HG02943 (cell line): Measurements from ENCODE around the gene TNFSF11.
A peak's percentile ranks its signal among the peaks of the same experiment; 100 is the strongest.

Experiments
- ATAC-seq: cut with Tn5 transposase; IDR thresholded peaks from one replicate; pipeline ENCODE4 v1.9.1; 2021; ENCODE audit warnings: mild to moderate bottlenecking, low read depth, moderate library complexity; ENCODE audit not compliant: unreplicated experiment

The TNFSF11 gene

GRCh38 chr13:42574011-42574410, at the start of gene TNFSF11:
Gene TNFSF11 (plus strand): TSS chr13:42574152. CDS start chr13:42574304, 152 bp downstream.
- ATAC-seq = peak; percentile 37

GRCh38 chr13:42524487-42525034, 49.4 kb upstream of the TNFSF11 start:
- peak; percentile 87 for ATAC-seq

DNA sequence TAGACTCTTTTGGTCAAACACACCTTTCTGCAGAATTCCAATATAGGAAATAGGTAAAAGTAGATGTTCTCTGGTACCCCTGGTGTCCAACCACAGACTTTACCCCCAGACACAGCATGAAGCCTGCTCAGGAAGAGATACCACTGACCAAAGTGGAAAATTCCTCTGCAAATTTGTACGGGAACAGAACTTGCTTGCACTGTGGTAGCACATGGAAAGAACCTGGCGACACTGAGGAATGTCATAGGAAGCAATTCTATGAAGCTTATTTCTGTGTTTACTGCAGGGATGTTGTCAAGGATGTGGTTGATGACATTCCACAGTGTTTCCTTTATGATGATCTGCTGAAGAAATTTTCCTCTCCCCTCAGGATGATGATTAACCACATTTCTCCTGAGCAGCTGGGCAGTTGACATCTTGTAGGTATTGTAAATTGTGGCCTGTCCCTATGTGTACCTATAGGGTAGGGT, 48.9 kb upstream of the TNFSF11 start:
- peak; percentile 4 for ATAC-seq

DNA sequence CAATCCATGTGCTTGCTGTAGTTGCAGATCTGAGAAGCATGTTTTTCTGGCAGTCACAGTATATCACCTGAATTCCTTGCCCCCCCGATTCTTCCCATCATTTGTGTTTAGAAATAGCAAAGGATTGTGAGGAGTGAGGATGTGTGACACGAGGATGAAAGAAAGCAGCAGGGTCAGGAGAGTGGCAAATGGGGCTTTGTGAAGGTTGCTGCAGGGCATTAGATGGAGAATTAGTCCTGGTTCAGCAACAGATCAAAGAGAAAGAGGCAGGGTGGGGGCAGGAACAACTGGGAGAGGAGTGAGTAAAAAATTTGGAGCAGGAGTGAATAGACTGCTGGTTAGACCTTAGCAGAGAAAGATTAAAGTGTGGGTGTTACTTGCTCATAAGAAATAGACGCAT, 47.7 kb upstream of the TNFSF11 start:
- ATAC-seq = no peak

DNA sequence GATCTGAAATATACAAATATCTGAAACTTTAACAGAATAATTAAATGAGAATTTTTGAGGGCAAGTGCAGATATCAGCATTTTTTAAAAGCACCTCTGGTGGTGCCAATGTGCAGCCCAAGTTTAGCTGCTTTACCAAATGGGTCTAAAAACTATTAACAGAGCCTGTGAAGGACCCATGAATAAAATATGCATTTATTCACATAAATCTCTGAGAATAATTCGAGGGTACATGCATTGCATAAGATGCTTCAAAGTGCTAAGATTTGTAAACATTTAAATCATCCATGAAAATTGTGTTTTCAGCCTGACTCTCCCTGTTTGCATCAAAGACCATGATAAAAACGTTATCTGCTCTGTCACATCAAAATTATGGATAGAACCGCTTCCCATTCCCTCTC, 47.1 kb upstream of the TNFSF11 start:
- no peak for ATAC-seq

DNA sequence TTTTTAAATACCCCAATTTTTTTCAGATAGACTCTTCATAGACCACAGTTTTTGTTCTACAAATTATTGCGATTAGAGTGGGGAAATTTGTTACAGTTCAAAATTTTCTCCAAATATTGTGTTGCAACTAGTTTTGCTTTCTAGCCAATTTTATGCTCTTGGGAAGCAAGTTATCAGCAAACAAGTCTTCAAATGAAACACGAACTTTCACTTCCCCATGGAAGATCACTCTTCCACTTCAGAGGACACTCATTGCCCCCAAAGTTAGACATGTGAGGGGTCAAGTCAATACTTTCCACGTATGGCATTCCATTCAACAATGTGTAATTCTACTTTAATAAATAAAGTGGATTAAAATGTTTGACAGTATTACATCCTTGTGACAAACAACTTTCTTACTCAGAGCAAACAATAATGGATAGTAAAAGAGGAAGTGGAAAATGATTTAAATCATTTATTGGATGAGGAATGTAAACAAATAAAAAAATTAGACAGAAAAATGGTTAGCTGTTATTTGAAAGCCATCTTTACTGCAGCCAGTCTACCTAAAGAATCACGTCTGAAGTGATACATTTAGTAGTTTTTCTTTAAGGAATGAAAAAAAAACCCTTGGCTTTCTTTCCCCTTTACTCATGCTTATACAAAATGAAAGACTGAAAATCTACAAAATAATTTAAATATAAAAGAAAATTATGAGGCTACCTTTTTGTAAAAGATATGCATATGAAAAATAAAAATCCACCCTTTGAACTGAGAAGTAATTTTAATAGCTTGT, 41.2 kb upstream of the TNFSF11 start:
- ATAC-seq = no peak

- ATAC-seq = no peak
Measured at GRCh38 chr13:42533336-42533591, 40.7 kb upstream of the TNFSF11 start.

GRCh38 chr13:42534785-42535184, 39.2 kb upstream of the TNFSF11 start:
- no peak for ATAC-seq

DNA sequence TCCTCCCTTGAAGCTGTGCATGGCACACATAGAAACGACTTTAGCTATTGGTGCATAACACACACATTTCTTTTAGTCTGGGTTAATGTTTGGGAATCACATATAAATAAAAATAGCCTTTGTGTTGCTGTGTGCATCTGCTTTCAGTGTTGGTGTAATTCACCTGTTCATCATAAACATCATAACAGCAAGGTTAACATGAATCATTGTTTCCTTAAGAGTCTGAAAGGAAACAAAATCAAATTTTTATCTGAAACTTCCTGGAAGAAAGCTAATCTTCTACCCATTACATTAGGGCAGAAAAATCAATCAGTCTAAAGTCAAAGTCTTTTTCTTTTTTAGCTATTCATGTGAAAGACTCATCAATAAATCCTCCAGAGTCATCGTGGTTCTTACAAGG, 35.0 kb upstream of the TNFSF11 start:
- no peak for ATAC-seq

- no peak for ATAC-seq
Measured at GRCh38 chr13:42539670-42540069, 34.3 kb upstream of the TNFSF11 start.

- ATAC-seq = no peak
Measured at GRCh38 chr13:42543215-42543797, 30.6 kb upstream of the TNFSF11 start.

DNA sequence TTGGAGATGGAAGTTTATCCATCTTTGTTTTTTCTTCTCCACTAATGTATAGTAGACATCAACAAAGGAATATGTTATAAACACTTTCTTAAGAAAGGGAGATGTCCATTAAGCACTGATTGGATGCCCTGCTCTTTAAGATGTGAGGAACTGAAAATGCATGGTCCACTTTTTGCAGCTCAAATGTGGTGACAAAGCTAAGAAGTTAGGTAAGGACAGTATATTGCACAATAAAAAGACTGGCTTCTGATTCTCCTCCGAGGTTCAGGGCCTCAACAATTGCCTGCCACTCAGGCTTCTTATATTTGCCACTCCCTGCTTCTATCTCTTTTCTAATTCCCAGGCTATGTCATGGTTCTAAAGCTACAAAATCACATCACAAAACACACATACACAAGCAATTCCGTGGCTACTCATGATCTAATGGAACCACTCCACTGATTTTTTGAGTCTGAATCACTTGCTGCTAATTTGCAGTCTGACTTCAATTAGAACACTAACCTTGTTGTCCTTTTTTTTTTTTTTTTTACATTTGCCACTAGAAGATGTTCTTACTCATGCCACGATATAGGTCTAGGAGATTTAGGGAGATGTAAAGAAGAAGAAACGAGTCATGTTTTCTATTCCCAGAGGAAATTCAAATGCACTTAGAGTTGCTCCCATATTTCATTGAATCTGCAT, 29.6 kb upstream of the TNFSF11 start:
- ATAC-seq = no peak

GRCh38 chr13:42545842-42546241, 28.1 kb upstream of the TNFSF11 start:
- ATAC-seq = no peak

DNA sequence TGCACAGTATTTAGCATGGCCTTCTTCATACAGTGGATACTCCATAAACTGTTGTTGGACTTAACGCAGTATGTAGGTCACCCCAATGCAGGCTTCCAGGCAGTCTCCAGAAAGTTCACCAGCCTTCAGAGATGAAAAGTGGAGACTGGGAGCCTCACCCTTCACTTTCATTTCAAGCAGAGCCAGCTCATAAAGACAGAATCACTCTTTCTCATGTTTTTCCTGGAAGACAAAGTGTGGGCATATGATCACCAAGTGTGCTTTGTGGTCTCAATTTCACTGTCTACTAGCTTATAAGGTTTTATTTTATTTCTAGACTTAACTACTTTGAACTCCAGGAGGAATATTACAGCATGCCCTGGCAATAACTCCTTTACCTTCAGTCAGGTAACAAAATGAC, 26.3 kb upstream of the TNFSF11 start:
- no peak for ATAC-seq

GRCh38 chr13:42548731-42549551, 25.0 kb upstream of the TNFSF11 start:
- ATAC-seq = peak; percentile 86

GRCh38 chr13:42549552-42549936, 24.4 kb upstream of the TNFSF11 start:
- no peak for ATAC-seq

DNA sequence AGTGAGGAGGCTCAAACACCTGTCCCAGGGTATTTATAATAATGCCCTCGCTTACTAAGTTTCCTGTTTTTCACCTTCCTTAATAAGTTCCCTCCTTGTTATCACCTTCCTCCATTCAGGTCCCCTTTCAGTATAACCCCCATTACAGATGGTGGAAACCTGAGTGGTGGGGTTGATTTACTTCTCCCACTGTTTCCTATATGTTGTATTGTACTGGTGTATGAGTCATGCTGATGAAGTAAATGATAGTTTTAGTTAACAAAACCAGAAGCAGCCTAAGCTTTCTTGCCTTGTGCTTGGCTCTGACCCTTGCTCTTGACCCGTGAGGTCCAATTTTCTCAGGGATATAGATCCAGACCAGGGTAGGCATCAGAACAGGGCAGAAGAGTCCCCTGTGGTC, 22.3 kb upstream of the TNFSF11 start:
- no peak for ATAC-seq

DNA sequence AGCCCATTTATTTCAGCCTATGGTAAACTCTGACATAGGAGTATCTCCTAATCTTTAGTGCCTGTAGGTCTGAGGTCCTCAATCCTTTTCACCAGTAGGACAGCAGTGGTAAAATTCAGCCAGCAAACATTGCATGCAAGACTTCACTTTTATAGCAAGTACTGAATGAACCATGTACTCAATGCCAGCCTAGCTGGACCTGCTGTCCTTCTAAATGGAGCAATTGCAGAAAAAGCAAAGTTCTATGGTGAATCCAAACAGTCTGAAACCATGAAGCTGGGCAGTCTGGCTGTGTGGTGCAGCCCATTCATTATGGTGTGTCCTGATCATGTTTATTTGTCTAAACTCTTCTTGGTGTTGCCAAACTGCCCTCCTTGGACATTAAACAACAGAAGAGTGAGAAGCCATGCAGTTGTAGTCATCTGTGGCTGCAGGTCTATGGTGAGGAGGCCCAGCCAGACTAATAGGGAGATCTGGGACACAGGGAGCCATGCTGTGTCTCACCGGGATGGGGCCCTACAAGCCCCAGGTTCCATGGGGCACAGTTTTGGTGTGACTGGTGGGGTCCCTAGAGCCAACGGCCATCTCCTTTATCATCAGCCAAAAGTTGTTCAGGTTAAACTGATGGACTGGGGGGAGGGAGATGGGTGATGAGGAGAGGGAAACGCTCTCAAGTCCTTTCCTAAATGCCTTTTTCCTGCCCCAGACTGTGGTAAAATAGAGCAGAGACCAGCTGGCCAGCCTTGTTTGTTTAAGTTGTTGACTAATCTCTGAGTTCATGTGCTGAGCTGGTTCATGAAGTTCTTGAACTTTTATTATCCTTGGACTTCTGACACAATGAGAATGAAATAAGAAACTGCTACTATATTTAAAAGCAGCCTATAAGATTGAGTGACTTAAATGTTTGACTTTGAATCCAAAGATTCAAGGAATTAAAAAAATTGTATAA, 20.6 kb upstream of the TNFSF11 start:
- no peak for ATAC-seq

DNA sequence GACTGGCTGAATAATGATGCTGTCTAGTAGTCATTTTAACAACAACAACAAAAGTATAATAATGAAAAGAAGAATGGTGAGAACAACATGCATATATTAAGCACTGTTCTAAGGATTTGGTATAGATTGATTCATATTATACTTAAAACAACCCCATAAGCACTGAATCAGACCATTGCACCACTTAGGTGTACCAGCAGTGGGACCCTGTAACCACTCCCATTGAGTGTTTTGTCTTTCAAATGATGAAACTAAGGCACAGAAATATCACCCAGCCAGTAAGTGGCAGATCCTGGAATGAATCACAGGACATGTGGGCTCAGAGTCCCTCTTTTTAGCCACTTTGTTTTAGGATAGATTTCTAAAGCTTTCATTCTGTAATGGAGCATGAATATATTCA, 14.9 kb upstream of the TNFSF11 start:
- ATAC-seq = no peak
